ENCODE measurements around the gene PCDHGA12. TPM values are rescaled to one million over a fixed set of nuclear protein-coding genes. Genes with fewer than 3 reads are reported as not detected.
A peak's percentile ranks its signal among the peaks of the same experiment; 100 is the strongest.
"Not testable (repeated sequence)": the region's sequence is repeated elsewhere in the genome, so short reads cannot be mapped to it uniquely, and the experiment has no call there.

Gene PCDHGA12
- total and polyA plus RNA-seq, 3 experiments from 2014 or later = 0.09 TPM; not detected in 2

GRCh38 chr5:141422742-141423291, 7.5 kb upstream of the PCDHGA12 start:
- no peak overlapping the region for H3K4me3 ChIP-seq (ENCODE audit: low read length)
- CTCF ChIA-PET = no interaction called here
- no peak overlapping the region for H3K27ac ChIP-seq (ENCODE audit: low read depth, low read length)
- H3K36me3 Mint-ChIP-seq = peaks cover 0 to 13% (median 3%) of the 10 kb centered on the region in 3 donors
- peaks cover 6 to 16% (median 10%) of the 10 kb centered on the region in 3 donors for H3K4me1 Mint-ChIP-seq
- peaks cover 13% of the 10 kb centered on the region for H3K9me3 ChIP-seq (ENCODE audit: low read length)
- DNase-seq = no peak
- H3K4me1 ChIP-seq (ENCODE audit: insufficient read depth, low read length) = no peaks in the 10 kb centered on the region
- H3K27ac Mint-ChIP-seq = no peak overlapping the region
- H3K9me3 Mint-ChIP-seq = peaks cover 20 to 62% (median 53%) of the 10 kb centered on the region in 5 donors
- H3K27me3 Mint-ChIP-seq = peaks cover 77% of the 10 kb centered on the region in 2 donors
- H3K4me3 Mint-ChIP-seq = peak overlapping the region in 2 of 7 donors; percentile 18 to 39
- peaks cover 35% of the 10 kb centered on the region for H3K27me3 ChIP-seq (ENCODE audit: insufficient read depth, low read length, poor library complexity, severe bottlenecking)
- H3K36me3 ChIP-seq (ENCODE audit: insufficient read depth, low read length) = no peaks in the 10 kb centered on the region
- POLR2A ChIA-PET = no interaction called here

GRCh38 chr5:141427783-141428426, 2.4 kb upstream of the PCDHGA12 start:
- CTCF ChIA-PET = no interaction called here
- Histone ChIP-seq H3K27ac (ENCODE audit: low read depth, low read length) (no peak overlapping the region), H3K4me1 (ENCODE audit: insufficient read depth, low read length) (no peaks in the 10 kb centered on the region), H3K36me3 (ENCODE audit: insufficient read depth, low read length) (no peaks in the 10 kb centered on the region), H3K27me3 (ENCODE audit: insufficient read depth, low read length, poor library complexity, severe bottlenecking) (peaks cover 8% of the 10 kb centered on the region), H3K9me3 (ENCODE audit: low read length) (peaks cover 9% of the 10 kb centered on the region), H3K4me3 (ENCODE audit: low read length) (no peak overlapping the region)
- Mint-ChIP-seq H3K9me3 (peaks cover 17 to 54% (median 52%) of the 10 kb centered on the region in 5 donors), H3K4me1 (peaks cover 8 to 11% (median 10%) of the 10 kb centered on the region in 3 donors), H3K4me3 (no peak overlapping the region), H3K36me3 (peaks cover 0 to 5% (median 0%) of the 10 kb centered on the region in 3 donors), H3K27ac (no peak overlapping the region), H3K27me3 (peaks cover 70 to 72% of the 10 kb centered on the region in 2 donors)
- POLR2A ChIA-PET = no interaction called here
- DNase-seq = no peak

- no peak overlapping the region for H3K27ac Mint-ChIP-seq
- peaks cover 0 to 5% (median 0%) of the 10 kb centered on the region in 3 donors for H3K36me3 Mint-ChIP-seq
- H3K36me3 ChIP-seq (ENCODE audit: insufficient read depth, low read length) = no peaks in the 10 kb centered on the region
- peaks cover 8% of the 10 kb centered on the region for H3K27me3 ChIP-seq (ENCODE audit: insufficient read depth, low read length, poor library complexity, severe bottlenecking)
- CTCF ChIA-PET = no interaction called here
- peaks cover 17 to 54% (median 52%) of the 10 kb centered on the region in 5 donors for H3K9me3 Mint-ChIP-seq
- peaks cover 9% of the 10 kb centered on the region for H3K9me3 ChIP-seq (ENCODE audit: low read length)
- no peaks in the 10 kb centered on the region for H3K4me1 ChIP-seq (ENCODE audit: insufficient read depth, low read length)
- POLR2A ChIA-PET = no interaction called here
- no peak overlapping the region for H3K27ac ChIP-seq (ENCODE audit: low read depth, low read length)
- DNase-seq = no peak
- H3K4me3 Mint-ChIP-seq = peak overlapping the region in 4 of 7 donors; percentile 5 to 58 (median 26)
- peaks cover 63 to 68% of the 10 kb centered on the region in 2 donors for H3K27me3 Mint-ChIP-seq
- peaks cover 8 to 11% (median 10%) of the 10 kb centered on the region in 3 donors for H3K4me1 Mint-ChIP-seq
- H3K4me3 ChIP-seq (ENCODE audit: low read length) = no peak overlapping the region
Measured at GRCh38 chr5:141431286-141431685, 979 bp downstream of the PCDHGA12 start.

- H3K9me3 ChIP-seq (ENCODE audit: low read length); POLR2A ChIA-PET; H3K27ac ChIP-seq (ENCODE audit: low read depth, low read length); CTCF ChIA-PET; H3K36me3 Mint-ChIP-seq; H3K27me3 ChIP-seq (ENCODE audit: insufficient read depth, low read length, poor library complexity, severe bottlenecking); H3K4me3 ChIP-seq (ENCODE audit: low read length); H3K27ac Mint-ChIP-seq; H3K36me3 ChIP-seq (ENCODE audit: insufficient read depth, low read length); H3K4me1 ChIP-seq (ENCODE audit: insufficient read depth, low read length); DNase-seq: not testable (repeated sequence)
- peaks cover 12 to 48% (median 47%) of the 10 kb centered on the region in 5 donors for H3K9me3 Mint-ChIP-seq
- peaks cover 8 to 11% (median 10%) of the 10 kb centered on the region in 3 donors for H3K4me1 Mint-ChIP-seq
- H3K27me3 Mint-ChIP-seq = peaks cover 54 to 63% of the 10 kb centered on the region in 2 donors
- H3K4me3 Mint-ChIP-seq = peak overlapping the region in 1 of 7 donors; percentile 32
Measured at GRCh38 chr5:141432308-141432707, 2.0 kb downstream of the PCDHGA12 start.

GRCh38 chr5:141432726-141433125, 2.4 kb downstream of the PCDHGA12 start:
- H3K27ac ChIP-seq (ENCODE audit: low read depth, low read length); H3K36me3 Mint-ChIP-seq; H3K4me3 Mint-ChIP-seq; DNase-seq; H3K4me3 ChIP-seq (ENCODE audit: low read length); H3K9me3 ChIP-seq (ENCODE audit: low read length); H3K4me1 ChIP-seq (ENCODE audit: insufficient read depth, low read length); H3K27me3 ChIP-seq (ENCODE audit: insufficient read depth, low read length, poor library complexity, severe bottlenecking); POLR2A ChIA-PET; CTCF ChIA-PET; H3K27ac Mint-ChIP-seq; H3K36me3 ChIP-seq (ENCODE audit: insufficient read depth, low read length): not testable (repeated sequence)
- H3K4me1 Mint-ChIP-seq = peaks cover 8 to 11% (median 10%) of the 10 kb centered on the region in 3 donors
- peaks cover 51 to 63% of the 10 kb centered on the region in 2 donors for H3K27me3 Mint-ChIP-seq
- H3K9me3 Mint-ChIP-seq = peaks cover 12 to 48% (median 47%) of the 10 kb centered on the region in 5 donors

GRCh38 chr5:141434006-141434405, 3.7 kb downstream of the PCDHGA12 start:
- H3K27ac ChIP-seq (ENCODE audit: low read depth, low read length) = no peak overlapping the region
- peaks cover 9% of the 10 kb centered on the region for H3K9me3 ChIP-seq (ENCODE audit: low read length)
- Mint-ChIP-seq H3K36me3 (no peaks in the 10 kb centered on the region), H3K4me3 (no peak overlapping the region), H3K9me3 (peaks cover 8 to 42% (median 40%) of the 10 kb centered on the region in 5 donors), H3K4me1 (peaks cover 8 to 11% (median 10%) of the 10 kb centered on the region in 3 donors), H3K27me3 (peaks cover 47 to 59% of the 10 kb centered on the region in 2 donors), H3K27ac (peak overlapping the region in 1 of 8 donors; percentile 6)
- no peak for DNase-seq
- peaks cover 8% of the 10 kb centered on the region for H3K27me3 ChIP-seq (ENCODE audit: insufficient read depth, low read length, poor library complexity, severe bottlenecking)
- ChIA-PET POLR2A (no interaction called here), CTCF (no interaction called here)
- H3K4me3 ChIP-seq (ENCODE audit: low read length) = no peak overlapping the region
- no peaks in the 10 kb centered on the region for H3K4me1 ChIP-seq (ENCODE audit: insufficient read depth, low read length)
- no peaks in the 10 kb centered on the region for H3K36me3 ChIP-seq (ENCODE audit: insufficient read depth, low read length)

- Histone ChIP-seq H3K36me3 (ENCODE audit: insufficient read depth, low read length) (no peaks in the 10 kb centered on the region), H3K9me3 (ENCODE audit: low read length) (no peaks in the 10 kb centered on the region), H3K27ac (ENCODE audit: low read depth, low read length) (no peak overlapping the region), H3K4me3 (ENCODE audit: low read length) (no peak overlapping the region), H3K4me1 (ENCODE audit: insufficient read depth, low read length) (no peaks in the 10 kb centered on the region), H3K27me3 (ENCODE audit: insufficient read depth, low read length, poor library complexity, severe bottlenecking) (no peaks in the 10 kb centered on the region)
- peaks cover 0 to 26% (median 22%) of the 10 kb centered on the region in 5 donors for H3K9me3 Mint-ChIP-seq
- no peaks in the 10 kb centered on the region for H3K4me1 Mint-ChIP-seq
- no peak overlapping the region for H3K4me3 Mint-ChIP-seq
- CTCF ChIA-PET = no interaction called here
- H3K27ac Mint-ChIP-seq = no peak overlapping the region
- H3K36me3 Mint-ChIP-seq = no peaks in the 10 kb centered on the region
- no peak for DNase-seq
- POLR2A ChIA-PET = no interaction called here
- H3K27me3 Mint-ChIP-seq = peaks cover 32 to 47% of the 10 kb centered on the region in 2 donors
Measured at GRCh38 chr5:141437221-141437620, 6.9 kb downstream of the PCDHGA12 start.

GRCh38 chr5:141439411-141440141, 9.3 kb downstream of the PCDHGA12 start:
- H3K9me3 Mint-ChIP-seq = peaks cover 0 to 12% (median 6%) of the 10 kb centered on the region in 5 donors
- Histone ChIP-seq H3K27ac (ENCODE audit: low read depth, low read length) (no peak overlapping the region), H3K9me3 (ENCODE audit: low read length) (no peaks in the 10 kb centered on the region), H3K27me3 (ENCODE audit: insufficient read depth, low read length, poor library complexity, severe bottlenecking) (no peaks in the 10 kb centered on the region), H3K36me3 (ENCODE audit: insufficient read depth, low read length) (no peaks in the 10 kb centered on the region), H3K4me3 (ENCODE audit: low read length) (no peak overlapping the region), H3K4me1 (ENCODE audit: insufficient read depth, low read length) (no peaks in the 10 kb centered on the region)
- no peaks in the 10 kb centered on the region for H3K36me3 Mint-ChIP-seq
- no peaks in the 10 kb centered on the region for H3K4me1 Mint-ChIP-seq
- CTCF ChIA-PET = no interaction called here
- POLR2A ChIA-PET = no interaction called here
- DNase-seq = no peak
- H3K27ac Mint-ChIP-seq = no peak overlapping the region
- peaks cover 17 to 31% of the 10 kb centered on the region in 2 donors for H3K27me3 Mint-ChIP-seq
- no peak overlapping the region for H3K4me3 Mint-ChIP-seq

Data from CD8-positive, alpha-beta memory T cell (primary cell).